HepG2 (cell line): ENCODE measurements around the gene KDM2B. TPM values are rescaled to one million over a fixed set of nuclear protein-coding genes. Genes with fewer than 3 reads are reported as not detected.
A peak's percentile ranks its signal among the peaks of the same experiment; 100 is the strongest.

ENCODE experiments used
- ARID4A ChIP-seq: sonication (generic); formaldehyde crosslinking; IDR thresholded peaks from 2 replicates; pipeline ENCODE4 v1.5.0; 2020; ENCODE audit warnings: mild to moderate bottlenecking, missing genetic modification reagents, borderline replicate concordance
- ELF3 ChIP-seq: IDR thresholded peaks from 2 replicates; pipeline ENCODE4 v1.6.1; 2016; ENCODE audit warnings: missing genetic modification reagents, missing compliant biosample characterization
- ETV5 ChIP-seq: IDR thresholded peaks from 2 replicates; pipeline ENCODE4 v1.6.1; 2018; ENCODE audit warnings: missing biosample characterization, missing genetic modification reagents, inconsistent platforms, borderline replicate concordance
- FOSL1 ChIP-seq: sonication (generic); formaldehyde crosslinking; IDR thresholded peaks from 2 replicates; pipeline ENCODE4 v1.9.0; 2021; ENCODE audit warnings: missing genetic modification reagents, borderline replicate concordance
- GABPA ChIP-seq, 2 experiments: IDR thresholded peaks; 2 replicates each; pipeline ENCODE4 v1.6.1; 2011 to 2016; ENCODE audit warnings: low read depth in 2 of 2, low read length in 1 of 2, missing biosample characterization in 1 of 2, missing genetic modification characterization in 1 of 2
- MXD4 ChIP-seq: IDR thresholded peaks from 2 replicates; pipeline ENCODE4 v1.6.1; 2016; ENCODE audit warnings: mild to moderate bottlenecking, missing biosample characterization, missing genetic modification reagents
- SIN3A ChIP-seq: IDR thresholded peaks from 2 replicates; pipeline ENCODE4 v1.6.1; 2011; ENCODE audit warnings: low read depth, mild to moderate bottlenecking, control low read depth, low read length, borderline replicate concordance
- SP4 ChIP-seq: sonication (generic); formaldehyde crosslinking; IDR thresholded peaks from 2 replicates; pipeline ENCODE4 v1.8.1; 2023; ENCODE audit warnings: mild to moderate bottlenecking, missing genetic modification reagents
- TARDBP ChIP-seq: sonication (generic); formaldehyde crosslinking; IDR thresholded peaks from 2 replicates; pipeline ENCODE4 v1.8.0; 2022; ENCODE audit warnings: mild to moderate bottlenecking, missing genetic modification reagents
- TCF7 ChIP-seq: sonication (generic); IDR thresholded peaks from 2 replicates; pipeline ENCODE4 v1.6.1; 2016; ENCODE audit warnings: antibody characterized with exemption, low read depth
- ZBTB21 ChIP-seq: sonication (generic); formaldehyde crosslinking; IDR thresholded peaks from 2 replicates; pipeline ENCODE4 v1.4.0; 2020; ENCODE audit warnings: missing genetic modification reagents
- ZNF24 ChIP-seq: fragments of 450-650 bp; IDR thresholded peaks from 2 replicates; pipeline ENCODE4 v1.6.1; 2017; ENCODE audit warnings: antibody characterized with exemption, mild to moderate bottlenecking
- ZNF484 ChIP-seq: sonication (generic); formaldehyde crosslinking; IDR thresholded peaks from 2 replicates; pipeline ENCODE4 v1.5.1; 2020; ENCODE audit warnings: mild to moderate bottlenecking, low read depth, missing genetic modification reagents, borderline replicate concordance
- ZNF776 ChIP-seq: sonication (generic); formaldehyde crosslinking; IDR thresholded peaks from 2 replicates; pipeline ENCODE4 v1.4.0; 2020; ENCODE audit warnings: mild to moderate bottlenecking, missing genetic modification reagents
- ZSCAN22 ChIP-seq: sonication (generic); formaldehyde crosslinking; IDR thresholded peaks from 2 replicates; pipeline ENCODE4 v1.4.0; 2020; ENCODE audit warnings: mild to moderate bottlenecking, missing genetic modification reagents
- ZSCAN29 ChIP-seq: sonication (generic); formaldehyde crosslinking; conservative IDR thresholded peaks from 2 replicates; pipeline ENCODE4 v1.4.0; 2020; ENCODE audit warnings: mild to moderate bottlenecking, missing genetic modification reagents
- polyA plus RNA-seq, 8 experiments: library from polyadenylated mRNA; depleted of rRNA in 3 of 8; stranded (reverse) in 7 of 8; unstranded in 1 of 8; fragments of >200 nt; fragmentation: Illumina TruSeq in 4 of 8; extraction: Trizol in 4 of 8; gene quantifications; 2 replicates each; pipeline versions ENCODE4 v1.2.1 to v1.2.3, GENCODE V29; 2011 to 2016; ENCODE audit warnings: low read depth in 4 of 8, missing spikeins in 1 of 8, mixed read lengths in 1 of 8; ENCODE audit not compliant: insufficient read depth in 1 of 8
- total RNA-seq, 5 experiments: library from RNA; depleted of rRNA; stranded (reverse); fragments of >200 nt; fragmentation: Illumina TruSeq; extraction: Trizol; gene quantifications; 2 replicates each; pipeline ENCODE4 v1.2.3, GENCODE V29; 2016; ENCODE audit warnings: low read depth in 1 of 5
- TF ChIP-seq, protein P1 (sequence below): IDR thresholded peaks from 2 replicates; pipeline ENCODE4 v1.6.1; 2016; ENCODE audit warnings: missing genetic modification reagents, missing compliant biosample characterization
- TF ChIP-seq, protein P2 (sequence below): sonication (generic); IDR thresholded peaks from 2 replicates; pipeline ENCODE4 v1.6.1; 2016; ENCODE audit warnings: low read depth, borderline replicate concordance
- TF ChIP-seq, protein P3 (sequence below): sonication (generic); formaldehyde crosslinking; IDR thresholded peaks from 2 replicates; pipeline ENCODE4 v1.5.0; 2020; ENCODE audit warnings: mild to moderate bottlenecking, missing genetic modification reagents, borderline replicate concordance
- TF ChIP-seq, protein P4 (sequence below): IDR thresholded peaks from 2 replicates; pipeline ENCODE4 v1.6.1; 2016; ENCODE audit warnings: low read depth, control low read depth

The KDM2B gene
- total and polyA plus RNA-seq, 2 of the 13 experiments (the other 11 are each of a cell fraction or from before 2014, with no cell fraction given) = 17.5 to 26.1 TPM

- TF ChIP-seq ZSCAN29 (CRISPR knock-in tag) (no peak), MXD4 (CRISPR knock-in tag) (0 out of 2 replicates have a peak, but pooled peaks have one; percentile 15), ZNF484 (no peak), ZNF776 (CRISPR knock-in tag) (no peak), ELF3 (CRISPR knock-in tag) (peak; percentile 25; the same call in 1 of the 2 replicates), TARDBP (CRISPR knock-in tag) (no peak), ZSCAN22 (CRISPR knock-in tag) (peak; percentile 46; the same call in 1 of the 2 replicates), SIN3A (peak; percentile 88; the same call in 1 of the 2 replicates), SP4 (CRISPR knock-in tag) (peak; percentile 45; the same call in 1 of the 2 replicates), FOSL1 (no peak), ZNF24 (peak; percentile 84), TCF7 (peak; percentile 23; the same call in 1 of the 2 replicates), ZBTB21 (CRISPR knock-in tag) (no peak), GABPA (IDR thresholded peaks at IDR 0.05; ENCODE audit: low read depth, low read length) (peak; percentile 58), GABPA (CRISPR knock-in tag; IDR thresholded peaks at IDR 0.05; ENCODE audit: low read depth) (peak; percentile 83), ARID4A (peak; percentile 59; the same call in 1 of the 2 replicates), ETV5 (CRISPR knock-in tag) (peak; percentile 72; the same call in 1 of the 2 replicates)
- TF ChIP-seq, protein P1, sequence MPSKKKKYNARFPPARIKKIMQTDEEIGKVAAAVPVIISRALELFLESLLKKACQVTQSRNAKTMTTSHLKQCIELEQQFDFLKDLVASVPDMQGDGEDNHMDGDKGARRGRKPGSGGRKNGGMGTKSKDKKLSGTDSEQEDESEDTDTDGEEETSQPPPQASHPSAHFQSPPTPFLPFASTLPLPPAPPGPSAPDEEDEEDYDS = peak; percentile 19; the same call in 1 of the 2 replicates
- TF ChIP-seq, protein P2, sequence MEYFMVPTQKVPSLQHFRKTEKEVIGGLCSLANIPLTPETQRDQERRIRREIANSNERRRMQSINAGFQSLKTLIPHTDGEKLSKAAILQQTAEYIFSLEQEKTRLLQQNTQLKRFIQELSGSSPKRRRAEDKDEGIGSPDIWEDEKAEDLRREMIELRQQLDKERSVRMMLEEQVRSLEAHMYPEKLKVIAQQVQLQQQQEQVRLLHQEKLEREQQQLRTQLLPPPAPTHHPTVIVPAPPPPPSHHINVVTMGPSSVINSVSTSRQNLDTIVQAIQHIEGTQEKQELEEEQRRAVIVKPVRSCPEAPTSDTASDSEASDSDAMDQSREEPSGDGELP = peak; percentile 81; the same call in 1 of the 2 replicates
- TF ChIP-seq, protein P3, sequence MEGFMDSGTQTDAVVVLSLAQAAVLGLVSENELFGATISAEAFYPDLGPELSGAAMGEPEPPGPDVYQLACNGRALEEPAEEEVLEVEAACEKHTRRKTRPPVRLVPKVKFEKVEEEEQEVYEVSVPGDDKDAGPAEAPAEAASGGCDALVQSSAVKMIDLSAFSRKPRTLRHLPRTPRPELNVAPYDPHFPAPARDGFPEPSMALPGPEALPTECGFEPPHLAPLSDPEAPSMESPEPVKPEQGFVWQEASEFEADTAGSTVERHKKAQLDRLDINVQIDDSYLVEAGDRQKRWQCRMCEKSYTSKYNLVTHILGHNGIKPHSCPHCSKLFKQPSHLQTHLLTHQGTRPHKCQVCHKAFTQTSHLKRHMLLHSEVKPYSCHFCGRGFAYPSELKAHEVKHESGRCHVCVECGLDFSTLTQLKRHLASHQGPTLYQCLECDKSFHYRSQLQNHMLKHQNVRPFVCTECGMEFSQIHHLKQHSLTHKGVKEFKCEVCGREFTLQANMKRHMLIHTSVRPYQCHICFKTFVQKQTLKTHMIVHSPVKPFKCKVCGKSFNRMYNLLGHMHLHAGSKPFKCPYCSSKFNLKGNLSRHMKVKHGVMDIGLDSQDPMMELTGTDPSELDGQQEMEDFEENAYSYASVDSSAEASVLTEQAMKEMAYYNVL = peak; percentile 36; the same call in 1 of the 2 replicates
- TF ChIP-seq, protein P4, sequence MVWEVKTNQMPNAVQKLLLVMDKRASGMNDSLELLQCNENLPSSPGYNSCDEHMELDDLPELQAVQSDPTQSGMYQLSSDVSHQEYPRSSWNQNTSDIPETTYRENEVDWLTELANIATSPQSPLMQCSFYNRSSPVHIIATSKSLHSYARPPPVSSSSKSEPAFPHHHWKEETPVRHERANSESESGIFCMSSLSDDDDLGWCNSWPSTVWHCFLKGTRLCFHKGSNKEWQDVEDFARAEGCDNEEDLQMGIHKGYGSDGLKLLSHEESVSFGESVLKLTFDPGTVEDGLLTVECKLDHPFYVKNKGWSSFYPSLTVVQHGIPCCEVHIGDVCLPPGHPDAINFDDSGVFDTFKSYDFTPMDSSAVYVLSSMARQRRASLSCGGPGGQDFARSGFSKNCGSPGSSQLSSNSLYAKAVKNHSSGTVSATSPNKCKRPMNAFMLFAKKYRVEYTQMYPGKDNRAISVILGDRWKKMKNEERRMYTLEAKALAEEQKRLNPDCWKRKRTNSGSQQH = peak; percentile 100
Measured at GRCh38 chr12:121580959-121581685, at the start of gene KDM2B (continued).
